ENCODE results near the gene CDKAL1.

The CDKAL1 gene

DNA sequence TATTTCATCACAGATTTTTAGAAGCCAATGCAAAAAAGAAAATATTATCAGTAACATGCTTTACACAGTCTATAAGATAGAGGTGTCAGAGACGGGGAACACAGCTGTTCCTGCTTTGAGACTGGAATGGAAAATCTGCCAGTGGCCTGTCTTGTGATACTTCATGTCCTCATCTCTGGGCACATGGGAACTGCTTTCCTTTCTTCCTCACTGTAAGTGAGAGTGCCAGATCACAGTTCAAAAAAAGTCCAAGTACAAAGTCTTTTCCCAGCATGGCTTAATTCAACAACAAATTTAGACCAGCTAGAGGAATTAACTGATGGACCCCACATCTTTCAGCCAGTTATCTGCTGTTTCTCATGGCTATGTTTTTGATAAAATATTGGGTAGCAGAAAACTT, 490.4 kb downstream of the CDKAL1 start:
- no peak for TF ChIP-seq CTCF (IDR thresholded peaks at IDR 0.05; ENCODE audit: insufficient read depth, low read length, poor library complexity, severe bottlenecking)
- DNase-seq (ENCODE audit: extremely low read depth, insufficient read length) = no peak

GRCh38 chr6:21026576-21027273, 492.5 kb downstream of the CDKAL1 start:
- Histone ChIP-seq H3K27me3 (replicated peaks; ENCODE audit: control insufficient read depth, insufficient read depth, low read length) (no peaks in the 10 kb centered on the region), H3K4me3 (replicated peaks; ENCODE audit: low read depth, low read length) (no peak overlapping the region), H3K36me3 (ENCODE audit: control insufficient read depth, insufficient read depth, low read length) (no peaks in the 10 kb centered on the region)
- TF ChIP-seq CTCF (IDR thresholded peaks at IDR 0.05; ENCODE audit: insufficient read depth, low read length, poor library complexity, severe bottlenecking) = no peak
- no peak for DNase-seq (ENCODE audit: extremely low read depth, insufficient read length)

More for the DNA sequence above, 490.4 kb downstream of the CDKAL1 start:
- Histone ChIP-seq H3K27me3 (replicated peaks; ENCODE audit: control insufficient read depth, insufficient read depth, low read length) (no peaks in the 10 kb centered on the region), H3K4me3 (replicated peaks; ENCODE audit: low read depth, low read length) (no peak overlapping the region), H3K36me3 (ENCODE audit: control insufficient read depth, insufficient read depth, low read length) (no peaks in the 10 kb centered on the region)

DNA sequence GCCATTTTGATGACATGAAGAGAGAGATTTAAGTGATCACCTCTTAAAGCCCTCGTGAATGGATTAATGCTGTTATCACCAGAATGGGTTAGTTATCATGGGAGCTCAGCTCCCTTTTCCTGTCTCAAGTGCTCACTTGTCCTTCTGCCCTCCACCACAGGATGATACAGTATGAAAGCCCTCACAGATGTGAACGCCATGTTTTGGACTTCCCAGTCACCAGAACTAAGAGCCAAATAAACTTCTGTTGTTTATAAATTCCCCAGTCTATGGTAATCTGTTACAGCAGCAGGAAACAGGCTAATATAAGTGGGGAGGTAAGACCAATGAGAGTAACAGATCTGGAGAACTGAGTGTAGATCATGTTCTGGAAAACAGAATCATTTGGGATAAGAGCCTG, 493.2 kb downstream of the CDKAL1 start:
- Histone ChIP-seq H3K36me3 (ENCODE audit: control insufficient read depth, insufficient read depth, low read length) (no peaks in the 10 kb centered on the region), H3K27me3 (replicated peaks; ENCODE audit: control insufficient read depth, insufficient read depth, low read length) (no peaks in the 10 kb centered on the region), H3K4me3 (replicated peaks; ENCODE audit: low read depth, low read length) (no peak overlapping the region)
- DNase-seq (ENCODE audit: extremely low read depth, insufficient read length) = no peak
- TF ChIP-seq CTCF (IDR thresholded peaks at IDR 0.05; ENCODE audit: insufficient read depth, low read length, poor library complexity, severe bottlenecking) = no peak

GRCh38 chr6:21031182-21031581, 496.9 kb downstream of the CDKAL1 start:
- Histone ChIP-seq H3K36me3 (ENCODE audit: control insufficient read depth, insufficient read depth, low read length) (no peaks in the 10 kb centered on the region), H3K4me3 (replicated peaks; ENCODE audit: low read depth, low read length) (no peak overlapping the region), H3K27me3 (replicated peaks; ENCODE audit: control insufficient read depth, insufficient read depth, low read length) (no peaks in the 10 kb centered on the region)
- TF ChIP-seq CTCF (IDR thresholded peaks at IDR 0.05; ENCODE audit: insufficient read depth, low read length, poor library complexity, severe bottlenecking) = no peak
- no peak for DNase-seq (ENCODE audit: extremely low read depth, insufficient read length)

GRCh38 chr6:21033084-21033483, 498.8 kb downstream of the CDKAL1 start:
- Histone ChIP-seq H3K27me3 (replicated peaks; ENCODE audit: control insufficient read depth, insufficient read depth, low read length) (no peaks in the 10 kb centered on the region), H3K36me3 (ENCODE audit: control insufficient read depth, insufficient read depth, low read length) (no peaks in the 10 kb centered on the region)
- no peak for TF ChIP-seq CTCF (IDR thresholded peaks at IDR 0.05; ENCODE audit: insufficient read depth, low read length, poor library complexity, severe bottlenecking)

DNA sequence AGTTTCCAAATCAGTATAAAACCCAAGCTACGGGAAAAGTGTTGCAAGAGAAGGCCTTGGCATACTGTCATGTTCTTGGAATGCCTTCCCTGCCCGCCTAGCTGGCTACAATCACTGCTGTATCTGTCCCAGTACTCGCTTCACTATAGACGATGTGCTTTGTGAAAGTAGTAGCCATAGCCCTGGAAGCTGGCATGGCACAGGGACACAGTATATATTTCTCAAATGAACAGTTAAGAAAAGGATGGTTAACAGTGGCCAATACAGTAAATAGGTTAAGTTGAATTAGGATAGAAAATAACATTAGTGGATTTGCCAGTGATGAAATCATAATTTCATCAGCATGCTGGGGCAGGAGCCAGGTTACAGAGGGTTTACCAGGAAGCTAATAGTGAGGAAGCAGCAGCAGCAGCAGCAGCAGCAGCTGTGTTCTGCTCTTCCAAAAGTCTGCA, 499.3 kb downstream of the CDKAL1 start:
- H3K36me3 ChIP-seq (ENCODE audit: control insufficient read depth, insufficient read depth, low read length) = no peaks in the 10 kb centered on the region
- DNase-seq (ENCODE audit: extremely low read depth, insufficient read length) = no peak
- H3K4me3 ChIP-seq (replicated peaks; ENCODE audit: low read depth, low read length) = no peak overlapping the region
- no peak for TF ChIP-seq CTCF (IDR thresholded peaks at IDR 0.05; ENCODE audit: insufficient read depth, low read length, poor library complexity, severe bottlenecking)
- H3K27me3 ChIP-seq (replicated peaks; ENCODE audit: control insufficient read depth, insufficient read depth, low read length) = no peaks in the 10 kb centered on the region

More at GRCh38 chr6:21033084-21033483, 498.8 kb downstream of the CDKAL1 start:
- no peak for DNase-seq (ENCODE audit: extremely low read depth, insufficient read length)
- H3K4me3 ChIP-seq (replicated peaks; ENCODE audit: low read depth, low read length) = no peak overlapping the region
